ENCODE measurements around the gene PLCD3. TPM values are rescaled to one million over a fixed set of nuclear protein-coding genes. Genes with fewer than 3 reads are reported as not detected.

The PLCD3 gene, protein sequence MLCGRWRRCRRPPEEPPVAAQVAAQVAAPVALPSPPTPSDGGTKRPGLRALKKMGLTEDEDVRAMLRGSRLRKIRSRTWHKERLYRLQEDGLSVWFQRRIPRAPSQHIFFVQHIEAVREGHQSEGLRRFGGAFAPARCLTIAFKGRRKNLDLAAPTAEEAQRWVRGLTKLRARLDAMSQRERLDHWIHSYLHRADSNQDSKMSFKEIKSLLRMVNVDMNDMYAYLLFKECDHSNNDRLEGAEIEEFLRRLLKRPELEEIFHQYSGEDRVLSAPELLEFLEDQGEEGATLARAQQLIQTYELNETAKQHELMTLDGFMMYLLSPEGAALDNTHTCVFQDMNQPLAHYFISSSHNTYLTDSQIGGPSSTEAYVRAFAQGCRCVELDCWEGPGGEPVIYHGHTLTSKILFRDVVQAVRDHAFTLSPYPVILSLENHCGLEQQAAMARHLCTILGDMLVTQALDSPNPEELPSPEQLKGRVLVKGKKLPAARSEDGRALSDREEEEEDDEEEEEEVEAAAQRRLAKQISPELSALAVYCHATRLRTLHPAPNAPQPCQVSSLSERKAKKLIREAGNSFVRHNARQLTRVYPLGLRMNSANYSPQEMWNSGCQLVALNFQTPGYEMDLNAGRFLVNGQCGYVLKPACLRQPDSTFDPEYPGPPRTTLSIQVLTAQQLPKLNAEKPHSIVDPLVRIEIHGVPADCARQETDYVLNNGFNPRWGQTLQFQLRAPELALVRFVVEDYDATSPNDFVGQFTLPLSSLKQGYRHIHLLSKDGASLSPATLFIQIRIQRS
- total RNA-seq (39.3 and 59.8 TPM in 2 replicates), polyA plus RNA-seq (32.8 and 52.1 TPM in 2 replicates), polyA minus RNA-seq (ENCODE audit: low replicate concordance) (151 and 159 TPM in 2 replicates)
- polyA plus RNA-seq (2012), result 39.6 and 76.5 TPM in 2 replicates

DNA sequence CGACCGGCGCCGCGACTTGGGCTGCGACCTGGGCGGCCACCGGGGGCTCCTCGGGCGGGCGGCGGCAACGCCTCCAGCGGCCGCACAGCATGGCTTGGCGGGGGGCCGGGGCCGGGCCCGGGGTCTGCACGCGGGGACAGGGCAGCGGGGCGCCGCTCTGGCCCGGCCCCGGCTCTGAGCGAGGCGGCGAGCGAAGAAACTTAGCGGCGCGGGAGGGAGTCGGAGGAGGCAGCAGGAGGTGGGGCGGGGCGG is at the start of gene PLCD3:
Gene PLCD3, minus strand, starts transcription at position 196 of the 252 bp plus-strand sequence. Its CDS starts 105 bp downstream, at position 91.
- Histone ChIP-seq H3K4me1 (ENCODE audit: control insufficient read depth, extremely low read depth, insufficient read depth, low read length) (peaks cover 22% of the 10 kb centered on the region), H3K9ac (ENCODE audit: insufficient read depth, low read length) (peak within 1 kb of the TSS; percentile 79), H3K27ac (ENCODE audit: insufficient read depth, low read length) (peak within 1 kb of the TSS; percentile 90), H4K20me1 (ENCODE audit: control insufficient read depth, extremely low read depth, insufficient read depth, low read length) (no peaks in the 10 kb centered on the region), H3K79me2 (ENCODE audit: control insufficient read depth, insufficient read depth, low read length) (peaks cover 19% of the 10 kb centered on the region), H3K4me2 (ENCODE audit: extremely low read depth, insufficient read depth, low read length) (peak within 1 kb of the TSS; percentile 99), H2AFZ (ENCODE audit: low read length) (peak within 1 kb of the TSS; percentile 90), H3K27me3 (ENCODE audit: control insufficient read depth, insufficient read depth, low read length) (no peaks in the 10 kb centered on the region), H3K36me3 (ENCODE audit: control insufficient read depth, insufficient read depth, low read length) (peaks cover 2% of the 10 kb centered on the region), H3K9me3 (ENCODE audit: control insufficient read depth, insufficient read depth, low read depth, low read length) (no peaks in the 10 kb centered on the region), H3K4me3 (replicated peaks in 1 of 4; ENCODE audit: control extremely low read depth in 1 of 4, insufficient read depth in 1 of 4, low read depth in 3 of 4, low read length in 4 of 4) (peak within 1 kb of the TSS; percentile 70 to 98 (median 88))
- DNase-seq (ENCODE audit: low read depth in 2 of 2), result no peak
- TF ChIP-seq EZH2 (IDR thresholded peaks at IDR 0.05; ENCODE audit: low read length, missing control alignments), result no peak
- TF ChIP-seq, protein P1, sequence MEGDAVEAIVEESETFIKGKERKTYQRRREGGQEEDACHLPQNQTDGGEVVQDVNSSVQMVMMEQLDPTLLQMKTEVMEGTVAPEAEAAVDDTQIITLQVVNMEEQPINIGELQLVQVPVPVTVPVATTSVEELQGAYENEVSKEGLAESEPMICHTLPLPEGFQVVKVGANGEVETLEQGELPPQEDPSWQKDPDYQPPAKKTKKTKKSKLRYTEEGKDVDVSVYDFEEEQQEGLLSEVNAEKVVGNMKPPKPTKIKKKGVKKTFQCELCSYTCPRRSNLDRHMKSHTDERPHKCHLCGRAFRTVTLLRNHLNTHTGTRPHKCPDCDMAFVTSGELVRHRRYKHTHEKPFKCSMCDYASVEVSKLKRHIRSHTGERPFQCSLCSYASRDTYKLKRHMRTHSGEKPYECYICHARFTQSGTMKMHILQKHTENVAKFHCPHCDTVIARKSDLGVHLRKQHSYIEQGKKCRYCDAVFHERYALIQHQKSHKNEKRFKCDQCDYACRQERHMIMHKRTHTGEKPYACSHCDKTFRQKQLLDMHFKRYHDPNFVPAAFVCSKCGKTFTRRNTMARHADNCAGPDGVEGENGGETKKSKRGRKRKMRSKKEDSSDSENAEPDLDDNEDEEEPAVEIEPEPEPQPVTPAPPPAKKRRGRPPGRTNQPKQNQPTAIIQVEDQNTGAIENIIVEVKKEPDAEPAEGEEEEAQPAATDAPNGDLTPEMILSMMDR (conservative IDR thresholded peaks at IDR 0.05 in 1 of 2, IDR thresholded peaks at IDR 0.05 in 1 of 2; ENCODE audit: low read depth in 1 of 2, low read length in 2 of 2), result no peak

DNA sequence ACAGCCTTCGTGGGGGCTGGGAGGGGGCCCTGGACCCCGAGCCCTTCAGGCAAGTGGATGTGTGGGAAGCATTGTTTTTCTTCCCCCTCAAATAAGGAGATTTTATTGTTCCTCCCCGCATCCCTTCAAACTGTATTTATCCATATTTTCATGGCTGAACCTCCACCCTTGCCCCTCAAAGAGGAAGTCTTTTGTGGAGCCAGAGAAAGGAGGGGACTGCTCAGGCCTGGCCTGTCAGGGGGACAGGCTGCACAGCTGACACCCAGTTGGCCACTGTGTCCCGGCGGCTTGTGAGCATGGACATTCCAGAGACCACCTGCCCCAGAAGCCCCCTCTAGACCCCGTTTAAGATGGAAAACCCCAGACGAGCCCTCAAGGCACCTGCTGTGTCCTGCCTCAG is 45.2 kb upstream of the PLCD3 start:
- Histone ChIP-seq H4K20me1 (ENCODE audit: control insufficient read depth, extremely low read depth, insufficient read depth, low read length) (no peaks in the 10 kb centered on the region), H2AFZ (ENCODE audit: low read length) (no peak overlapping the region), H3K27me3 (ENCODE audit: control insufficient read depth, insufficient read depth, low read length) (no peaks in the 10 kb centered on the region), H3K9ac (ENCODE audit: insufficient read depth, low read length) (no peak overlapping the region), H3K27ac (ENCODE audit: insufficient read depth, low read length) (no peak overlapping the region), H3K4me2 (ENCODE audit: extremely low read depth, insufficient read depth, low read length) (no peak overlapping the region), H3K4me3 (replicated peaks in 1 of 4; ENCODE audit: control extremely low read depth in 1 of 4, insufficient read depth in 1 of 4, low read depth in 3 of 4, low read length in 4 of 4) (no peak overlapping the region), H3K79me2 (ENCODE audit: control insufficient read depth, insufficient read depth, low read length) (no peaks in the 10 kb centered on the region), H3K9me3 (ENCODE audit: control insufficient read depth, insufficient read depth, low read depth, low read length) (no peaks in the 10 kb centered on the region), H3K4me1 (ENCODE audit: control insufficient read depth, extremely low read depth, insufficient read depth, low read length) (peaks cover 5% of the 10 kb centered on the region), H3K36me3 (ENCODE audit: control insufficient read depth, insufficient read depth, low read length) (no peaks in the 10 kb centered on the region)
- DNase-seq (ENCODE audit: low read depth in 2 of 2), result no peak
- TF ChIP-seq EZH2 (IDR thresholded peaks at IDR 0.05; ENCODE audit: low read length, missing control alignments), result no peak
- TF ChIP-seq, protein P1 (conservative IDR thresholded peaks at IDR 0.05 in 1 of 2, IDR thresholded peaks at IDR 0.05 in 1 of 2; ENCODE audit: low read depth in 1 of 2, low read length in 2 of 2), result no peak

DNA sequence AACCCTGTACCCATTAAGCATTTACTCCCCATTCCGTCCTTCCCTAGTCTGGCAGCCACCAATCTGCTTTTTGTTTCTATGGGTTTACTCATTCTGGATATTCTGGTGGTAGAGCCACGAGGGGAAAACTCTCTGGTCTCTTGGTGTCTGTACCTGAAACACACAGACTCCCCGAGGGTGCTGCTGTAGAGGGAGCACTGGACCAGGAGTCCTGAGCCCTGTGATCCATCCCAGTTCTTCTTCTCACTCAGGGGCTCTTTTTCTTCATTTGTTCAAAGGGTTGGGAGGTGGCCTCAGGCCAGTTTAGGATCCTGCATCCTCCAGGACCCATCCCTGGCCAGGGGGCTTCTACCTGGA is 43.4 kb upstream of the PLCD3 start:
- H2AFZ ChIP-seq (ENCODE audit: low read length), result no peak overlapping the region
- no peak overlapping the region for H3K9ac ChIP-seq (ENCODE audit: insufficient read depth, low read length)
- H3K27ac ChIP-seq (ENCODE audit: insufficient read depth, low read length), result no peak overlapping the region
- no peaks in the 10 kb centered on the region for H3K36me3 ChIP-seq (ENCODE audit: control insufficient read depth, insufficient read depth, low read length)
- no peaks in the 10 kb centered on the region for H3K9me3 ChIP-seq (ENCODE audit: control insufficient read depth, insufficient read depth, low read depth, low read length)
- no peak for DNase-seq (ENCODE audit: low read depth in 2 of 2)
- no peak overlapping the region for H3K4me2 ChIP-seq (ENCODE audit: extremely low read depth, insufficient read depth, low read length)
- no peaks in the 10 kb centered on the region for H4K20me1 ChIP-seq (ENCODE audit: control insufficient read depth, extremely low read depth, insufficient read depth, low read length)
- H3K4me3 ChIP-seq (replicated peaks in 1 of 4; ENCODE audit: control extremely low read depth in 1 of 4, insufficient read depth in 1 of 4, low read depth in 3 of 4, low read length in 4 of 4), result no peak overlapping the region
- no peaks in the 10 kb centered on the region for H3K79me2 ChIP-seq (ENCODE audit: control insufficient read depth, insufficient read depth, low read length)
- peaks cover 17% of the 10 kb centered on the region for H3K4me1 ChIP-seq (ENCODE audit: control insufficient read depth, extremely low read depth, insufficient read depth, low read length)
- no peaks in the 10 kb centered on the region for H3K27me3 ChIP-seq (ENCODE audit: control insufficient read depth, insufficient read depth, low read length)
- TF ChIP-seq EZH2 (IDR thresholded peaks at IDR 0.05; ENCODE audit: low read length, missing control alignments), result no peak
- TF ChIP-seq, protein P1 (conservative IDR thresholded peaks at IDR 0.05 in 1 of 2, IDR thresholded peaks at IDR 0.05 in 1 of 2; ENCODE audit: low read depth in 1 of 2, low read length in 2 of 2), result no peak
